Fibroblast of the aortic adventitia (primary cell): Measurements from ENCODE around the gene WDR27. TPM values are rescaled to one million over a fixed set of nuclear protein-coding genes. Genes with fewer than 3 reads are reported as not detected.

Source experiments
- DNase-seq: peaks from one replicate; pipeline ENCODE4 v3.0.0-alpha.2; 2010; ENCODE audit warnings: low read depth
- H3K4me3 ChIP-seq: 2 replicates; pipeline ENCODE4 v1.5.1; 2011; ENCODE audit warnings: low read depth, mild to moderate bottlenecking, control low read depth, low read length, moderate library complexity
- total RNA-seq: library from RNA; depleted of rRNA; stranded (reverse); fragments of >200 nt; gene quantifications from 2 replicates; pipeline ENCODE4 v1.2.3, GENCODE V29; 2012; ENCODE audit warnings: low replicate concordance
- TF ChIP-seq, protein P1 (sequence below): IDR thresholded peaks from 2 replicates; pipeline ENCODE4 v1.5.1; 2011; ENCODE audit warnings: mild to moderate bottlenecking, low read length, control low read depth, inconsistent platforms; ENCODE audit not compliant: insufficient read depth

The WDR27 gene
- total RNA-seq, 1 donor, result 19.9 TPM

- no peak for DNase-seq
- TF ChIP-seq, protein P1, sequence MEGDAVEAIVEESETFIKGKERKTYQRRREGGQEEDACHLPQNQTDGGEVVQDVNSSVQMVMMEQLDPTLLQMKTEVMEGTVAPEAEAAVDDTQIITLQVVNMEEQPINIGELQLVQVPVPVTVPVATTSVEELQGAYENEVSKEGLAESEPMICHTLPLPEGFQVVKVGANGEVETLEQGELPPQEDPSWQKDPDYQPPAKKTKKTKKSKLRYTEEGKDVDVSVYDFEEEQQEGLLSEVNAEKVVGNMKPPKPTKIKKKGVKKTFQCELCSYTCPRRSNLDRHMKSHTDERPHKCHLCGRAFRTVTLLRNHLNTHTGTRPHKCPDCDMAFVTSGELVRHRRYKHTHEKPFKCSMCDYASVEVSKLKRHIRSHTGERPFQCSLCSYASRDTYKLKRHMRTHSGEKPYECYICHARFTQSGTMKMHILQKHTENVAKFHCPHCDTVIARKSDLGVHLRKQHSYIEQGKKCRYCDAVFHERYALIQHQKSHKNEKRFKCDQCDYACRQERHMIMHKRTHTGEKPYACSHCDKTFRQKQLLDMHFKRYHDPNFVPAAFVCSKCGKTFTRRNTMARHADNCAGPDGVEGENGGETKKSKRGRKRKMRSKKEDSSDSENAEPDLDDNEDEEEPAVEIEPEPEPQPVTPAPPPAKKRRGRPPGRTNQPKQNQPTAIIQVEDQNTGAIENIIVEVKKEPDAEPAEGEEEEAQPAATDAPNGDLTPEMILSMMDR, result no peak
- H3K4me3 ChIP-seq, result no peak overlapping the region
Observed at GRCh38 chr6:169638915-169639314, 62.9 kb downstream of the WDR27 start.

DNA sequence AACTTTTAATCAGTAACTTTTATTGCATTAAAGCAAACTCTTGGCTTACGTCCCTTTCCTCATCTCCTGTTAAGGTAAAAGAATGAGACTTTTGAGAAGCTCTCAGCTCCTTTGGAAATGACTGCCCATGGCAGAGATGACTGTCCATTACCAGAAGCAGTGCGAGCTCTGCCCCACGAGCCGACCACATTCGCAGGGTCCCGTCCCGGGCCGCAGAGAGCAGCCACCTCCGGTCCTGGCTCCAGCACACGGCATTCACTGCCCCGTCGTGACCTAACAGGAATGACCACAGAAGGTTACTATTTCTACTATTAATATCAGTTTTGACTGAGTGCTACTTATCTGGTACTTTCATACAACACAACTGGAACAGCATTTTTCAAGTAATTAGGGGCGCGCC is 63.4 kb downstream of the WDR27 start:
- no peak for DNase-seq
- TF ChIP-seq, protein P1, result no peak
- no peak overlapping the region for H3K4me3 ChIP-seq

DNA sequence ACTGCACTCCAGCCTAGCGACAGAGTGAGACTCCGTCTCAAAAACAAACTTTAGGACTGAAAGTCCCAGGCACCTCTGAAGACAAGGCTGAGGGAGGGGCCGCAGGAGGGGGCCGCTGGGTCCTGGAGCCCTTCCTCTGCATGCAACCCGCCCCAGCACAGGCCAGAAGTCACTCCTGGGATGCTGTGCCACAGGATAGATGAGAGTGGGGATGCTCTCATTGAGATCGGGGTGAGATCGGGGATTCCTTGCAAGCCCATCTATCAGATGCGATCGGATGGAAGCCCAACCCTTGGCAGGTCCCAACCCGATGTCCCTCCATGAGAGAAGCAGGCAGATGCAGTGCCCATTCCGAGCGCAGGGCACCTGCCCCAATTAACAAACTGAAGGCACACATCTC is 66.5 kb downstream of the WDR27 start:
- DNase-seq, result no peak
- TF ChIP-seq, protein P1, result no peak
- H3K4me3 ChIP-seq, result no peak overlapping the region

GRCh38 chr6:169632841-169633240 is 69.0 kb downstream of the WDR27 start:
- no peak for DNase-seq
- TF ChIP-seq, protein P1, result no peak

DNA sequence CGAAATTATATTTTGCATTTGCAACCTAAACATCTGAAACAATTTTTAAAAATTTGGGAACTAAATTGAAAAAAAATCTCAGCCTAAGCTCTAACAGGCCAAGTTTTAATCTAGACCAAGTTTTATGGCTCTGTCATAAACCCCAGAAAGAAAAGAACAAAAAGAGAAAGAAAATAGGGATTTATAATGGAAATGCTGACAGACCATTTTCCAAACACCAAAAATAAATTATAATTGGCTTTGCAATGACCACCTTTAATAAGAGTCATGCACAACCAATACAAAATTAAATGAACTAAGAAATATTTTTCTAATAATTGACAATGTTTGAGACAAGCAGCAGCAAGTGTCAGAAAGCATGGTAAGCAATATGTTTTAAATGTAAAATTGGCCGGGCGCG is 72.6 kb downstream of the WDR27 start:
- no peak overlapping the region for H3K4me3 ChIP-seq
- no peak for DNase-seq
- TF ChIP-seq, protein P1, result no peak

More at GRCh38 chr6:169632841-169633240, 69.0 kb downstream of the WDR27 start:
- no peak overlapping the region for H3K4me3 ChIP-seq

DNA sequence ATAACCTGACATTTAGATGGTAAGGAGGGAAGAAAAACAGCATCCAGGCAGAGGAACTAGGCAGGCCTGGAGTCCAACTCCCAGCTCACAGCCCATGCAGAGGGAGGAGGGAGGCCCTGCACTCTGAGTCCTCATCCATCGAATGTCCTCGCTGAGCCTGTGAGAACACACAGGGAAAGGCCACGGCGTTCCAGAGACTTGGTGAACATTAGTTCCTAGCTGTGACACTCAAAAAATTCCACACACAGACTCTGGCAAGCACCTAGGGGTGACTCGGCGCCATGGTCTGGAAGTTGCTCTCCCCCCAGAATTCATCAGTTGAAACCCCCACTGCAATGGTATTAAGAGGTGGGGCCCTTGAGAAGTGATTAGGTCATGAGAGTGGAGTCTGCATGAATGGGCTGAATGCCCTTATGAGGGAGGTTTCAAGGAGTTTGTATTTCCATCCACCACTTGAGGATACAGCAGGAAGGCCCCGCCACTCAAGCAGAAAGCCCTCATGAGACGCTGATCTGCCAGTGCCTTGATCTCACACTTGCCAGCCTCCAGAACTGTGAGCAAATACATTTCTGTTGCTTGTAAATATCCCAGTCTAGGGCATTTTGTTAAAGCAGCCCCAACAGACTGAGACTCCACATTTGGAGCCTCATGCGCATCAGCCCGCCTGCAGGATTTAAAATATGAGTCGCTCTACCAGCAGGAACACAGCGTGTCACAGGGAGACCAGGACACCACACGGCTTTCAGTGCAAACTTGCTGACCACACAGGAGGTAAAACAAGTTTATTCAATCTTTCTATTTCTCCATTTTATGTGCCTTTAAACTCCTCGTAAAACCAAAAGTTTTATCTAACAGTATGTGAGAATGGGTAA is 73.9 kb downstream of the WDR27 start:
- H3K4me3 ChIP-seq, result no peak overlapping the region
- no peak for DNase-seq
- TF ChIP-seq, protein P1, result no peak
